Stimulated activated CD4-positive, alpha-beta T cell treated with anti-CD3 and anti-CD28 coated beads, Interleukin-4, amount 100 ng/mL, for 1 hour (primary cell): ENCODE measurements around the gene MEGF8.

Experiments
- DNase-seq: peaks from one replicate; pipeline ENCODE4 v3.0.0-alpha.2; 2020

MEGF8 gene

DNA sequence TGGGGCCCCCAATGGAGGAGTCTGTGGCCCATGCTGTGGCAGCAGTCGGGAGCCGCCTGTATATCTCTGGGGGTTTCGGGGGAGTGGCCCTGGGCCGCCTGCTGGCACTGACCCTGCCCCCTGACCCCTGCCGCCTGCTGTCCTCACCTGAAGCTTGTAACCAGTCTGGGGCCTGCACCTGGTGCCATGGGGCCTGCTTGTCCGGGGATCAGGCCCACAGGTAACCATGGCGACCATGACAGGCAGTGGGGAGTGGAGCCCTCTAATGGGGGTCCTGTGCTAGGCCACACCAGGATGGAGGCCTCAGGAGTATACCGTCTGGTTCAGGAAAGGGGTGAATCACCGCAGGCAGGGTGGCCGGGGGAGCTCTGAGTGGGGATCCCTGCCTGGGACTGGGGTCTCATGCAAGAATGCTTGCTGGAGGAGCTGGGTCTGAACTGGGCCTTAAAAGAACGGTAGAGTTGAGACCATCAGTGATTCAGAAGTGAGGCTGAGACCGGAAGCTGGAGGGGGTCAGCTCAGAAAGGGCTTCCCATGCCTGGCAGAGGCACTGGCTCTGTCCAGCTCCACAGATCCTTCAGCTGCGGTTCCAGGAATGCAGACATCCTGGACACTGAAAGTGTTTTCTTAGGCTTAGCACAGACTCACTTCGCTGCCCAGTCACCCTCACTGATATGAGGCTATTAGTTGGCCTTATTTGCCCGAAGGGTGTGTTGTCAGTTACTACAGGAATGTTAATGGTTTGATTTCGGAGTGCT, 35.5 kb downstream of the MEGF8 start:
- DNase-seq: no peak

DNA sequence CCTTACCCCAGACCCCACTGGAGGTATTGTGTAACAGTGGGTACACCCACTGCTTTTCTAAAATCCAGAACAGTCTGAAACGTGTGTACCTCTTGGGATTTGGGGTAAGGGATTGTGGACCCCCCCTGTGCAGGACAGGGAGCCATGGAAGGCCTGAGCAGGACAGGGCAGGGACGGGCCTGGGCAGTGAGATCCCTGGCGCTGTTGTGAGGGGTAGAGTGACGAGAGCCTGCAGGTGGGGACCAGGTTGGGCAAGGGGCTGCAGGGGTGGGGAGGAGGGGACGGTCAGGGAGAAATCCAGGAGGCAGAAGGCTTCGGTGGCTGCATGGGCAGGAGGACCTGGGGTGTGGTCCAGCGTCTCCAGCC, 36.1 kb downstream of the MEGF8 start:
- no peak for DNase-seq

DNA sequence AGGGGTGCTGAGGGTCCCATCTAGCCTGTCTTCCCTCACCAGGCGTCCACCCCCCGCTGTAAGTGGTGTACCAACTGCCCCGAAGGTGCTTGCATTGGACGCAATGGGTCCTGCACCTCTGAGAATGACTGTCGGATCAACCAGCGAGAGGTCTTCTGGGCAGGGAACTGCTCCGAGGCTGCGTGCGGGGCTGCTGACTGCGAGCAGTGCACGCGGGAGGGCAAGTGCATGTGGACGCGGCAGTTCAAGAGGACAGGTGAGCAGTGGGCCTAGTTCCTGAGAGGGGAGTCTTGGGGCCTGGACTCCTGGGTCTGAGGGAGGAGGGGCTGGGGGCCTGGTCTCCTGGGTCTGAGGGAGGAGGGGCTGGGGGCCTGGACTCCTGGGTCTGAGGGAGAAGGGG, 36.9 kb downstream of the MEGF8 start:
- DNase-seq: no peak

DNA sequence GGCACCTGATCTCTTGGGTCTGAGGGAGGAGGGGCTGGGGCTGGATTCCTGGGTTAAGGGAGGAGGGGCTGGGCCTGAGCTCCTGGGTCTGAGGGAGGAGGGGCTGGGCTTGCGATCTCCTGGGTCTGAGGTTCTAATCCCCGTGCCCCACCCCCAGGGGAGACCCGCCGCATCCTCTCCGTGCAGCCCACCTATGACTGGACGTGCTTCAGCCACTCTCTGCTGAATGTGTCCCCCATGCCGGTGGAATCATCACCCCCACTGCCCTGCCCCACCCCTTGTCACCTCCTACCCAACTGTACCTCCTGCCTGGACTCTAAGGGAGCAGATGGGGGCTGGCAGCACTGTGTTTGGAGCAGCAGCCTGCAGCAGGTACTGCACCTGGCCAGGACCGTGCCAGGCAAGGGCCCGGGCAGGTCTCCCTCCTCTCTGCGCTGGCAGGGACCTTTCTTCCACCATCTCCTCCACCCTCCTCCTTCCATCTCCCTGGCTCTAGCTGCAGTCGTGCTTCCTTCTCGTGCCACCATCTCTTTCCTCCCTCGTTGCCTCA, 37.5 kb downstream of the MEGF8 start:
- DNase-seq: no peak

DNA sequence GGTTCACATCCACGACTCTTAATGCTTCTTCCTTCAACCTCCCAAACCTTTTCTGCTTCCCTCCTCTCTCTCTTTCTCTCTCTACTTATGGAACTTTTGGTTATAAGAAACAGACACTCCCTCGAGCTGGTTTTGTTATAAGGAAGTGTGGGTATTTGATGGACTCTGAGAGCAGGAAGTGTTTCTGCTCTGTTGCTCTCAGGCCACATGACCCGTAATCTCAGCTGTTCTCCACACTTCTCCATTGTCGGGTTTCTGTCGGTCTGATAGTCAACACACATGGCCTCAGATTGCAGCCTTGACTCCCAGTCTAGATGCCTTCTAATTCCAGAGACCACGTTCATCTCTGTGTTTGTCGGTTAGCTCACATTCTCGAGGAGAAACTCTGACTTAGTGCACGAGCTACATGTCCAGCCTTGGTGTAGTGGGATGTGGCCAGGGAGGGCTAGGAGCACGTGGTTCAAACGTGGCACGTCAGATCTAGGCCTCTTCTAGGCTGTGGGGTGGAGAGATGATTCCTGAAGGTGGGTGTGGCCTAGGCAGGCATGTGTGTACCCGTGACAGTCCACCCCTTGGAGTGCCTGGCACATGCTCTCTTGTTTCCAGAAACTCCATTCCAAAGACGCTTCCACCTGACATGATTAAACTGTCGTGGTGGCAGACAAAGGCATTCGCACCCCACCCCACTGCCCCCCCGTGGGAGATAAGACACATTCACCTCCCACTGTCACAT, 38.3 kb downstream of the MEGF8 start:
- DNase-seq: no peak

DNA sequence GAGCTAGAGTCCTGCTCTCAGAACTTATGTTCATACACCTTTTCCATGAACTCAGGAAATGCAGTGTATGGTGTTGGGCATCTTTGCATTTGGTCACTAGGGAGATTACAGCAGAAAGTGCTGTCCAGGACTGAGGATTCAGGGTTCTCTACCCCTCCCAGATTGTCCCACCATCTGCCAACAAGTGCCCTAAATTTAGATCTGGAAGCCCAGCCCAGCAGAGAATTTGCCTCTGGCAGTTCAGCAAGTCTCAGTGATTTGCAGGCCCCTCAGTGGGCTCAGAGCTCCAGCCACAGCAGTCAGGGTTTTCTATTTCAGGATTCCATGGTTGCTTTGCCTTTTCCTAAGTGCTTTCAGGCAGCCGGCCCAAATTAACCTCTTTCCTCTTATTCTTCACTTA, 41.2 kb downstream of the MEGF8 start:
- no peak for DNase-seq

DNA sequence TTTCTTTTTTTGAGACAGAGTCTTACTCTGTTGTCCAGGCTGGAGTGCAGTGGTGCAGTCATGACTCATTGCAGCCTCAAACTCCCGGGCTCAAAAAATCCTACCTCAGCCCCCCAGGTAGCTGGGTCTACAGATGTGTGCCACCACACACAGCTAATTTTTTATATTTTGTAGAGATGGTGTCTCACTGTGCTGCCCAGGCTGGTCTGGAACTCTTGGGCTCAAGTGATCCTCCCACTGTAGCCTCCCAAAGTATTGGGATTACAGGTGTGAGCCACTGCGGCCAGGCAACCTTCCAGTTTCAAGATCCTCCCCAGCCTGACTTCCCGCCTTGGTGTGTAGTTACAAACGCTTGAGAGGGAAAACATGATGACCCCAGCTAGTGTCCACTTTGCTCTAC, 42.5 kb downstream of the MEGF8 start:
- DNase-seq: no peak

DNA sequence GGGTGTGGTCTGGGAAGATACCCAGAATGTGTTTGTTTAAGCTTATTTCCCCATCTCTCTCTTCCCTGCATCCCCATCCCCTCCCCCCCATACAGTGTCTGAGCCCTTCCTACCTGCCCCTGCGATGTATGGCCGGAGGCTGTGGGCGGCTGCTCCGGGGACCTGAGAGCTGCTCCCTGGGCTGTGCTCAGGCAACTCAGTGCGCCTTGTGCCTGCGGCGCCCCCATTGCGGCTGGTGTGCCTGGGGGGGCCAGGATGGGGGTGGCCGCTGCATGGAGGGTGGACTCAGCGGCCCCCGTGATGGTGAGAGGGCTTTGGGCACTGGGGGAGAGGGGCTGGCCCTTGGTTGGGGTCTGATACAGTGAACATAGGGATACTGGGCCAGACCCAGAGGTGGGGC, 42.9 kb downstream of the MEGF8 start:
- no peak for DNase-seq

DNA sequence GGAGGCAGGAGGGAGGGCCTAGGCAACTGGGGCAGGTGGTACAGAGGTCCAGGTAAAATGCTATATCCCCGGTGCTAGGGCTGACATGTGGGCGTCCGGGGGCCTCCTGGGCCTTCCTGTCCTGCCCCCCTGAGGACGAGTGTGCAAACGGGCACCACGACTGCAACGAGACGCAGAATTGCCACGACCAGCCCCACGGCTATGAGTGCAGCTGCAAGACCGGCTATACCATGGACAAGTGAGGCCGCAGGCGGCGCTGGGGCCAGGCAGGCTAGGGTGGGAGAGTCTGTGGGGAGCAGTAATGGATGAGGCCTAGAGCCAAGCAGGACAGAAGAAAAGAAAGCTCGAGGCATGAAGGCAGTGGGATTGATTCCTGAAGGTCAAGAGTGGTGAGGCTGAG, 43.3 kb downstream of the MEGF8 start:
- DNase-seq: no peak

DNA sequence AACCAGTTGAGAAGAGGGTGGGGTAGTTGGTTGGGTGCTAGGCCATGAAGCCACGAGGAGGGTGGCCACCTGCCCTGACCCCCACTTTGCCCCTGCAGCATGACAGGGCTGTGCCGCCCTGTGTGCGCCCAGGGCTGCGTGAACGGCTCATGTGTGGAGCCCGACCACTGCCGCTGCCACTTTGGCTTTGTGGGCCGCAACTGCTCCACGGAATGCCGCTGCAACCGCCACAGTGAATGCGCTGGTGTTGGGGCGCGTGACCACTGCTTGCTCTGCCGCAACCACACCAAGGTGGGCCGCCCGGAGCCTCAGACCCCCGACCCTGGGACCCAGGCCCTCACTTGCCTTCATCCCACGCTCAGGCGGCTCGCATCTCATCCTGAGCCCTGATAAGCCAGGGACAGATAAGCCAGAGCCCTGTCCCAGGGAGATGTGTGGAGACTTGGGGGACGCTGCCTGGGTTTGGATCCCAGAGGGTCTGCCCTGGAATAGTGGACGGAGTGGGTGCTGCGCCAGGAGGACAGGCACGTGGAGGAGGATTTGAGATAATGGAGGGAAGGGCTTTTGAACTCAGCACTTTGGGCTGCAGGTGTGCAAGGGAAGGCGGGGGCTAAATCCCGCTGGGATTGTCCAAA, 44.1 kb downstream of the MEGF8 start:
- DNase-seq: no peak

DNA sequence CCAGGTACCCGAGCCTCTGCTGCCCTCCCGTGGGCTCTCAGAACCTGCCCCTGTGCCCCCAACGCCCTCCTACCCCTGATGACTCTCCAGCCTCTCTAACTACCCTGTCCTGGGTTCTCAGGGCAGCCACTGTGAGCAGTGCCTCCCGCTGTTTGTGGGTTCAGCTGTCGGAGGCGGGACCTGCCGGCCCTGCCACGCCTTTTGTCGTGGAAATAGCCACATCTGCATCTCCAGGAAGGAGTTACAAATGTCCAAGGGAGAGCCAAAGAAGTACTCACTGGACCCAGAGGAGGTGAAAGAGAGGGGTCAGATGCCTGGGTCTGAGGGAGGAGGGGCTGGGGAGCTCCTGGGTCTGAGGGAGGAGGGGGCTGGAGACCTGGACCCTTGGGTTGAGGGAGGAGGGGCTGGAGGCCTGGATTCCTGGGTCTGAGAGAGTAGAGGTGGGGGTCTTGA, 44.7 kb downstream of the MEGF8 start:
- DNase-seq: no peak

DNA sequence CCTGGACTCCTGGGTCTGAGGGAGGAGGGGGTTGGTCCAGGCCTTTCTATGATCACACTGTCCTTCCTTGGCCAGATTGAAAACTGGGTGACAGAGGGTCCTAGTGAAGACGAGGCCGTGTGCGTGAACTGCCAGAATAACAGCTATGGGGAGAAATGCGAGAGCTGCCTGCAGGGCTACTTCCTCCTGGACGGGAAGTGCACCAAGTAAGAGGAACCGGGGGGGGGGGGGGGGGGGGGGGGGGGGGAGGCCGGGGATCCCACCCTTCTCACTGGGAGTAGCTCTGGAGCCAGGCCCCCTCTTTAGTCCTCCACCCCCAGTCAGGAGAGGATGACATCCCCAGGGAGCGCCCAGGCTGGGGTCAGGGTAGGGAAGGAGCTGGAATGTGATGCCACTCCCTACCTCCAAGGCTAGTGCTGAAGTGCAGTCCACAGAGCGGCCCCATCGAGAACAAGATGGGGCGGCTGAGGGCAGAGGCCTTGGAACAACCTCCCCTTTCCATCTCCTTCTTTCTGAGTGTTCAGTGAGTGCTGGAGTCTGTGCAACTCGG, 45.3 kb downstream of the MEGF8 start:
- no peak for DNase-seq

DNA sequence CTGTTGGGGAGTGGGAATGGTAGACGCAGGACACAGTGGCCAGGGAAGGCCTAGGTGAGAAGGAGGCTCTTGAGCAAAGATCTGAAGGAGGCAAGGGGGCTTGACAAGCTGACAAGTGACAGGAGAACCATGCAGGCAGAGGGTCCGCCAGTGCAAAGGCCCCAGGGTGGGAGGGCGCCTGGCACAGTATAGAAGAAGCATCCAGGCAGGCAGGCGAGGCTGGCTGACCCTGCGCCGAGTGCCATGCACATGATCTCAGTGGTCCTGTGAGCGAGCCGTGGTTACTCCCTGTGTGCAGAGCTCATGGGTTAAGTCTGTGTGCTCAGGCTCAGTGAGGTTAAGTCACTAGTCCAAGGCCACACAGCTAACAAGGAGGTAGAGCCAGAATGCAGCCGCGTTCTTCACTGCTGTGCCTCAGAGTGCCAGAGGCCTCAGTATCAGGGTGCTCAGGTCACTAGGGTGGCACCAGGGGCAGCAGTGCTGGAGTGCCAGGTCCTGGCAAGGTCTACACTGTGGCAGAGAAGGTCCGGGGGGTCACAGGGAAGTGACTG, 49.5 kb downstream of the MEGF8 start:
- no peak for DNase-seq

DNA sequence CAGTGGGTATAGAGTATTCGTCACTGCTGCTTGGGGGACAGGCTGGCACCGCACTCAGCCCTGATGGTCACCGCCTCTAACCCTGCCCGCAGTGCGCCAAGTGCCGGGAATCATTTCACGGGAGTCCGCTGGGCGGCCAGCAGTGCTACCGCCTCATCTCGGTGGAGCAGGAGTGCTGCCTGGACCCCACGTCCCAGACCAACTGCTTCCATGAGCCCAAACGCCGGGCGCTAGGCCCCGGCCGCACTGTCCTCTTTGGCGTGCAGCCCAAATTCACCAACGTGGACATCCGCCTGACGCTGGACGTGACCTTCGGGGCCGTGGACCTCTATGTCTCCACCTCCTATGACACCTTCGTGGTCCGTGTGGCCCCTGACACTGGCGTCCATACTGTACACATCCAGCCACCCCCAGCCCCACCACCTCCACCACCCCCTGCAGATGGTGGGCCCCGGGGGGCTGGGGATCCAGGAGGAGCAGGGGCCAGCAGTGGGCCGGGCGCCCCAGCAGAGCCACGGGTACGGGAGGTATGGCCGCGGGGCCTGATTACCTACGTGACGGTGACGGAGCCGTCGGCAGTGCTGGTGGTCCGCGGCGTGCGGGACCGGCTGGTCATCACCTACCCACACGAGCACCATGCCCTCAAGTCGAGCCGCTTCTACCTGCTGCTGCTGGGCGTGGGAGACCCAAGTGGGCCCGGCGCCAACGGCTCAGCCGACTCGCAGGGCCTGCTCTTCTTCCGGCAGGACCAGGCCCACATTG, 50.2 kb downstream of the MEGF8 start:
- no peak for DNase-seq

DNA sequence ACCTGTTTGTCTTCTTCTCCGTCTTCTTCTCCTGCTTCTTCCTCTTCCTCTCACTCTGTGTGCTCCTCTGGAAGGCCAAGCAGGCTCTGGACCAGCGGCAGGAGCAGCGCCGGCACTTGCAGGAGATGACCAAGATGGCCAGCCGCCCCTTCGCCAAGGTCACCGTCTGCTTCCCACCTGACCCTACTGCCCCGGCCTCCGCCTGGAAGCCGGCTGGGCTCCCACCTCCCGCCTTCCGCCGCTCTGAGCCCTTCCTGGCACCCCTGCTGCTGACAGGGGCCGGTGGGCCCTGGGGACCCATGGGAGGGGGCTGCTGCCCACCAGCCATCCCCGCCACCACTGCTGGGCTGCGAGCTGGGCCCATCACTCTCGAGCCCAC, 50.7 kb downstream of the MEGF8 start:
- DNase-seq: no peak

DNA sequence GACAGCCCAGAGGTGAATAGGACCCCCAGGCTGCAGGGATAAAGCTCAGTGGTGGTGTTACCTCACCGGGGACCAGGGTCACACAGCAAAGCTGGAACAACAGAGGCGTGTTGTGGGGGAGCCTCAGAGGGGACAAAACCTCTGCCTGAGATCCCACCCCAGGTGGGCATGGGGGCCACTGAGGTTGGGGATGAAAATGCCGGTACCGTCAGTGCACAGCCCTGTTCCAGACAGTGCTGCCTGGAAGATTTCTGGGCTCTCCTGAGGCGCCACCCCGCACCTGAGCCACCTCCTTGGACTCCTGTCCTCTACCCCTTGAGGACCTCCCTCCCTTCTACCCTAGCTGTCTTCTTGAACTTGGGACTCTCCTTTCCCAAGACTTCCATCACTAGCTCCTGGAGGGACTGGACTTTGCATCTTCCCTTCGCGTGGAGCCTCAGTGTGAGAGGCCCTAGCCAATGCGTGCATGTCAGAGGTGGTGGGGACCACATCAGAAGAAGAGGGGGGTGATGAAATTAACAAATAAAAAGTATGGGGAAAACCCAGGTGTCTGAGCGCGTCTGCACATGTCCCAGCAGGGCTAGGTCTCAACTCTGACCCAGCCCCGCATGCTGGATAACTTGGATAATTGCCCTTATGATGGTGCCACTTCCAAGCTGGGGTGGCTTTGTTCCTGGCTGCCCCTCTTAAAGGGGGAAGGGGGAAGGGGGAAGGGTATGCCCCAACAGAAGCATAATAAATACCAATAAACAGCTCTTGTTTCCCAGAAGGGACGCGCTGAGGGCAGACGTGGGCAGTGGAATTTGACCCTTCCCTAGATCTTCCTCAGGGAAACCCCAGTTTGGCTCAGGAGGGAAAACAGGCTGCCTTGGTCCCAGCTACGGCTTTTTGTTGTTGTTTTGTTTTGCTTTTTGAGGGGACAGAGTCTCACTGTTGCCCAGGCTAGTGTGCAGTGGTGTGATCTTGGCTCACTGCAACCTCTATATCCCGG, 53.1 kb downstream of the MEGF8 start:
- no peak for DNase-seq

DNA sequence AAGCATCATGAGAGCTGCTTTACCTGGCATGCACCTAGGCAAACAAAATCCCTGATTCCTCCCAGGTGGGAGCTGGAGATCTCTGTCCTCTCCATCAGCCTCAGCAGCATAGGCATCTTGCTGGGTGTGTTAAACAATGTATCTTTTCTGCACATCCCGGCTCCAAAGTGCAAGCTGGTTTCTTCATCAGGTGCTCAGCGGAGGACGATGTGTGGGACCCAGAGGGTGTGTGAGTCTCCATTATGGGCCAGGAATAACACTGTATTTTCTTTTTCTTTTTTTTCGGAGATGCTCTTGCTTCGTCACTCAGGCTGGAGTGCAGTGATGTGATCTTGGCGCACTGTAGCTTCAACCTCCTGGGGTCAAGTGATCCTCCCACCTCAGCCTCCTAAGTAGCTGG, 54.7 kb downstream of the MEGF8 start:
- DNase-seq: no peak

DNA sequence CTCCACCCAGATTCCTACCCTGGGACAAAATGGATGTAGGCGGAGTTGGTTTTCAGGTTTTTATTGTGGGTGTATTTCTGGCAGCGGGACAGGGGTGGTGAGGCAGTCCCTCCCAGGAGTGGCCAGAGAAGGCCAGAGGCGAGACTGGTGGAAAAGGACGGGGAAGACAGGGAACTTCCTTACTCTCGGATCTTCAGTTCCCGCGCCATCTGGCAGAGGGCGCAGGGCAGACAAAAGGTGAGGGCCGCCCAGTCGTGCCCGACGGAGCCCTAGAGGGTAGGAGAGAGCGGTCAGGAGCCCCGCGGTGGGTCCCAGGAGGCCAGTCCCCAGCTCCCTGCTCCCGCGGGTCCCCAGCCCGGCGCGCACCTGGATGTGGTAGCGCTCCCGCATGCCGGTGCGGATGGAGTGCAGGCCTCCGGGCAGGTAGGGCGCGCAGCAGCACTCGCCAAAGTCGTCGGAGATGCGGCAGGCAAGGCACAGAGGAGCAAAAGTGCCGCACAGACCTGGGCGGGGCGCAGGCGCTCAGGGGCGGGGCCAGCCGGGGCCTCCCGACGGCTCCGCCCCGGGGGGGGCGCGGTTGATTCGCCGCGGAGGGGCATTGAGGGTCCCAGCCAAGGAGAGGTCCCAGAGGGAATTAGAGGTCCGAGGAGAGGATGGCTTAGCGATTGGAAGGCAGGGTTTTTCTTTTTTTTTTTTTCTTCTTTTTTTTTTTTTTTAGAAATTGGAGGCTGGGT, 61.7 kb downstream of the MEGF8 start:
- peak; percentile 74 for DNase-seq

DNA sequence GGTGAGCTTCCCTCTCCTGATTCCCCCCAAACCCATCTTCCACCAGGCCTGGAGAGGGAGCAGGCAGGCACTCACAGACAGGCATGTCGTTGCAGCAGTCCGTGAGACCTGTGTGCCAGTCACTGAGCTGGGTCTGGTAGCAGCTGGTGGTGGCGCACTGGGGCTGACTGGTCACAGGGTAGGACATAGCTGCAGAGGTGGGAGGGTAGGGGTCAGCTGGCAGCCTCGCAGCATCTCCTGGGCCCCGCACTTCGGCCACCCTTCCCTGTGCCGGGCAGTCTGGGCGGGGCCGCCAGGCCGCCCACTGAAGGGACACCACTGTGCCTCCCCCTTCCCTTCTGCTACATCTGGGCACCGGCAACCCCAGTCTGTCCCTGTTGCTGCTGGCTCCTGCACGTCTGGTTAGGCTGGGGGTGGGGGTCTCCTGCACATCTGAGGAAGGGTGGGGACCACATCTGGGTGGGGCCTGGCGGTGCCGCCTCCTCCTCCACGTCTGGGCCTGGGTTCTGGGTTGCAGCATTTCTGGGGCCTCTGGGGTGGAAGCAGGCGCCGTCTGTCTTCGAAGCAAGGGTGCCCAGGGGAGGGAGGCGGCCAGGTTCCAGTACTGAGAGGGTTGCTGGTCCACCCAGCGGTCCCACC, 63.5 kb downstream of the MEGF8 start:
- no peak for DNase-seq

DNA sequence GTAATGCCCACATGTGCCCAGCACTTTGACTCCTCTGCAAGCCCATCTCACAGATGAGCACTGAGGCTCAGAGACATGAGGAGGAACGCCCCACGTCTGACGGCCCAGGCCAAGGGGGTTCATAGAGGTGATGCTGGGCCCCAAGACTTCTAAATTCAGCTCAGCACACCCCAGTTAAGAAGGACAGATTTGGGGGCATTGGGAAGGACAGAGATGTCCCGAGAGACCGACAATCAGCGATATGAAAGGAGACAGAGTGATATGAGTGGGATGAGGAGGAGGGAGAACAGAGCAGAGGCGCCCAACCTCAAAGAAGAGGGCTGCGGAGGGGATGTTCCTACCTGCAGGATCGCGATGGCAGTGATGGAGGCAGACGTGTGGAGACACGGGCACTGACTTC, 64.5 kb downstream of the MEGF8 start, which contains the start of gene CNFN:
TSS of gene CNFN (minus strand) at position 399 of the 400 bp plus-strand sequence. CDS start 1,260 bp downstream, outside the sequence.
- DNase-seq: no peak
